NCI-H1417 (cell line): Measurements from ENCODE around the gene OR52N2.
A peak's percentile ranks its signal among the peaks of the same experiment; 100 is the strongest.

ENCODE experiments used
- DNase-seq, 3 experiments: peaks; one replicate each; lab custom pipeline; 2025; lab: John Stamatoyannopoulos, UW

The OR52N2 gene

DNA sequence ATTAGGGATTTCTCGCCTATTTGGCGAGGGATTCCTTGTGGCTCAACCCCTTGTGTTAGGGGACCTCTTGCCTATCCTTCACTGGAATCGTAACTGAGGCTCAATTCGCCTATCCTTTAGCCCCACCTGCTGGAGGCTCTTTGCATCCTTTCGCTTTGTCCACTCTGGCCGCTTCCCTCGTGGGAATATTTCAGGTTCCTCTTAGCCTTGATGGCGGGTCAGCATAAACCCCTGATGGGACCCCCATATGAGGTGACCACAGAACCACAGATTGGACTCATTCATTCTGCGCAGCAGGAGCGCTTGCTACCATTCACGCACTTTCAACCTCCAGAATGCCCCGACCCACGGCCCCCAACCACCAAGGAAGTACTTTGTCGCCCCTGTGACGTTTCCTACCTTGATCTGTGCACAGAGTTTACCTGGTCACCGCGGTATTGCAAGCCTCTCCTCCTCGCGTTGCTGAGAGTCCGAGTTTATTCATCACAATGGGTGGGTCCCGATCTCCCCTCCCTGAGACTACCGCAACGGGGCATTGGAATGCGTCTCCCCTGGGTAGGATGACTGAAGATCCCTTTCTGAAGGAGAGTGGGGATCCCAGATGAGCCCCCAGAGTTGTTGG, at the start of gene OR52N2:
TSS of gene OR52N2 (plus strand) at position 425 of the 622 bp plus-strand sequence. CDS start 11,412 bp downstream, outside the sequence.
- DNase-seq: peak; percentile 29 to 65 (median 38)

GRCh38 chr11:5767056-5767455, 41.7 kb upstream of the OR52N2 start:
- DNase-seq: no peak

- no peak for DNase-seq
These were observed 25.5 kb upstream of the OR52N2 start, which contains the start of gene OR52N5 for GRCh38 chr11:5783255-5783654. Gene OR52N5 (minus strand): TSS chr11:5783355. CDS start chr11:5778634, 4,721 bp downstream.

DNA sequence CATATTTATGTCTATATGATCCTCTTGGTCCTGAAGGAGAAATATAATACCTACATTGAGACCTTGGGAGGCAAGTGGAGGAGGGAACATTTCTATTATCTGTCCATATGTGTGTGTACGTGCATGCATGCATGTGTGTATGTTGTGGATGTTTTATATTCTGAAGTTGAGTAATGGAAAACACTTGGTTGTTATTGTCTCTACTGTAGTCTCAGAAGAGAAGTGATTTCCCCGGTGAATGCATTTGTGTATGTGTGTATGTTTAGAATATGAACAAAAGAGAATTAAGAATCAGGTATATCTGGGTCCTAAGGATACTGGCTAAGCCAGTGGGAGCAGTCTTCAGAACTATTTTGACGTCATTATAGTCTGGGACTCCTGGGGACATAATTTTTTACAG, 17.6 kb upstream of the OR52N2 start, which contains the start of gene OR52N1:
TSS of gene OR52N1 (minus strand) at position 101 of the 400 bp plus-strand sequence. CDS start 2,449 bp downstream, outside the sequence.
- no peak for DNase-seq

- DNase-seq: no peak
These were observed 12.2 kb upstream of the OR52N2 start for GRCh38 chr11:5796541-5796940.

DNA sequence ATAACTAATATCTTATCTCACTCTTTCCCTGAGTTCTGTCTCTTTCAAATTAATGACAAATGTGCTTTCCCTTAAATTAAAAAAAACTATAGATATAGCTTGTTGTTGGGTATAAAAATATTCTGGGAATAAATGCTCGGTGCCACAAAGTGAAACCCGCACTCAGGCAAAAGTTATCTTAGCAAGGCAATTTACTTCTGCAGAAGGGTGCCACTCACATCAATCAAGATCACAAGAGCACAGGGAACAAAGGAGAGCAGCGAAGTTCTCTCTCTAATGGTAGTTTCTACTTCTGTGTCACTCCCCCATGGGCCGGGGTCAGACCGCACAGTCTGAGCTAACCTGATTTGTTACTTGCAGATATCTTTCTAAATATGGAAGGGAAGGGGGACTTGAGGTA, 4.7 kb upstream of the OR52N2 start:
- no peak for DNase-seq

- no peak for DNase-seq
These were observed 1.1 kb upstream of the OR52N2 start for GRCh38 chr11:5807580-5807979.

DNA sequence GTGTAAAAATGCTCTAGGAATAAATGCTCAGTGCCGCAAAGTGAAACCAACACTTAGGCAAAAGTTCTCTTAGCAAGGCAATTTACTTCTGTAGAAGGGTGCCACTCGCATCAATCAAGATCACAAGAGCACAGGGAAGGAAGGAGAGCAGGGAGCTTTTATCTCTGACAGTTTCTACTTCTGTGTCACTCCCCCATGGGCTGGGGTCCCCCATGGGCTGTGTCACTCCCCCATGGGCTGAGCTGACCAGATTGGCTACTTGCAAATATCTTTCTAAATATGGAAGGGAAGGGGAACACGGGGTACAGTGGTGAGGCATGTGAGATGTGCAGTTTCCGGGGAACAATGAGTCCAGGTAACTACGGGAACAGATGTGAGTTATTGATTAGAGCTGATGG, 397 bp downstream of the OR52N2 start:
- no peak for DNase-seq

DNA sequence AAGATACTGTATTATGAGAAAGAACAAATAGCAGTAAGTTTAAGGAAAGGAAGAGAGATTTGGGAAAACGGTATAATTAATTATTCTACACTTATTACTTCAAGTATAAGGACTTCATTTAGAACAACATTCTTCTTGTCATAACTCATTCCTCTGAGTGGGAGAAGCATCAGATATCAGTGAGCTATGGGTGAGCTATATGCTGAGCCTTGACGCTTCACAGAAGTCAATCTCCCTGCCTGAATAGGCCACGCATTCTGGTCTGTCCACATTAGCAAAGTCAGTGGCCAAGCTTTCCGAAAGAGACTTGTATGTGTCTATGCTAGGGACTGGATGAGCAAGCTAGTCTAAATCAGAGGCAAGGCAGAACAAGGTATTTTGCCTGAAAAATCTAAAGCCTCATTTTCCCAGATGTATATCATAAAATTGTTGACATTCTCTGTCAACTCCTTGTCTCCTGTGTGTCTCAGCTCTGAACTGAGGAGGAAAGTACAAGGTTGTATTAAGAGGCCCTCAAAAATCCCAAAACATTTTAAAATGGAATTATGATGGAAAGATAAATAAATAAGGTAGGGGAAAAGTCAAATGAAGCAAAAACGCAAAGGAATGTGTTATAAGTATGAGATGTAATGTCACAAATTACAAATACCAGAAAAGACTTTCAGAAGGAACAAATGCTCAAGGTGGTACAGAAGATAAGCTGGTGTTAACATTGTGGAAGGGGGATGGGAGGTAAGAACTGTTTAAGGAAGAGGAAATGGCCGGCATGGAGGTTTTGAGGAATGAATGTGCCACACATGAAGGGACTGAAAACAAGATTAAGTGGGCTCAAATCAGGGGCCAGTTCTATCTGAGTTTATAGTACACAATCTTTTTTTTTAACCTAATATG, 1.4 kb downstream of the OR52N2 start:
- no peak for DNase-seq

- DNase-seq: no peak
These were observed 6.8 kb downstream of the OR52N2 start for GRCh38 chr11:5815534-5815933.

DNA sequence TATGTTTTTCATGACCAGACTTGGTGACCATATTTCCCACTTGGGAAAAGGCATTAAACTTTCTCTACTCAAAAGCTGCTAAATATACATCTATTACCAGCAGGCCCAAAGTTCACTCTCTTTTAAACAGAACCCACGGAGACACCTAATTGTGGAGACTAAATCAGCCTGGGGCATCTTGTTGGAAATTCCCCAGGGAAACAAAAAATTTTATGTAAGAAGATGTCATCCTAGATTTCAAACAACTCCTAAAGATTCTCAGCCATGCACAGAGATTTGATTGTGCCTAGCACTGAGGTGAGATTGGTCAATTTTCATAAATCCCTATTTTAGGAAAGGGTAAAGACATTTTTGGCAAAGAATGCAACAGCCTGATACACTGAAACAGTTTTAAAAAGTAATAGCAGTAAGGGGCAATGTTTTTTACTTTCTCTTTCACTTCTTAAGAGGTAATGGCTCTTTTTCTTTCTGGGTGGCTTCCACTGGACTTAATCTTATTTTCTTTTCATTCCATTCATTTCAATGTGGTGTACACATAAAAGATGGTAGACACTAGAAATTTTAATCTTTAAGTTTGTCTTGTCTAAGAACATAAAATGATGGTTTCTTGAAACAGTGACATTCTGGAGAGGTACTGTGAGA, 9.6 kb downstream of the OR52N2 start:
- no peak for DNase-seq

- no peak for DNase-seq
These were observed 22.6 kb downstream of the OR52N2 start for GRCh38 chr11:5831196-5831829.

DNA sequence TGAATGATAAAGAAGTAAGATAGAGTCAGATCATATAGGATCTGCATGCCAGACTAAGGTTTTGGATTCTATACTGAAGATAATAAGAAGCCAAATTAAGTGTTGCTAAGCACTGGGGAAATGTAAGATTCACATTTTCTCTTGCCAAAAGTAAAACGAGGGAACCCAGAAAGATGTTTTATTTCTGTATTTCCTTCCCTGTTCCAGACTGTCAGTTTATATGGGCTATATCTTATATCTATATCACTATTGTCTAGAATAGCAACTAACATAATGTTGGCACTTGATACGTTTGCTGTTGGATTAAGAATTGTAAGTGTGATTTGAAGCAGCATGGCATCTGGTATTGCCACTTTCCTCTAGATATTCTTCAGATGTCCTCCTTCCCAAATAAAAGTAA, 24.7 kb downstream of the OR52N2 start:
- no peak for DNase-seq

DNA sequence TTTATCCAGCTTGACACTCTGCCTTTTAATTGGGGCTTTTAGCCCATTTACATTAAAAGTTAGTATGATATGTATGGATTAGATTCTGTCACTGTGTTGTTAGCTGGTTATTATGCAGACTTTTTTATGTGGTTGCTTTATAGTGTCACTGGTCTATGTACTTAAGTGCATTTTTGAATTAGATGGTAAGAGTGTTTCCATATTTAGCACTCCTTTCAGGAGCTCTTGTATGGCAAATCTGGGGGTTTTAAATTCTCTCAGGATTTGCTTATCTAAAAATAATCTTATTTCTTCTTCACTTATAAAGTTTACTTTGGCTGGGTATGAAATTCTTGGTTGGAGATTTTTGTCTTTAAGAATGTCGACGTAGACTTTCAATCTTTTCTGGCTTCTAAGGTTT, 29.0 kb downstream of the OR52N2 start:
- no peak for DNase-seq

GRCh38 chr11:5841797-5842196, 33.1 kb downstream of the OR52N2 start, which contains the start of gene OR52E6:
Gene OR52E6 (minus strand): TSS chr11:5841897. CDS start chr11:5841897, 0 bp downstream.
- DNase-seq: no peak

DNA sequence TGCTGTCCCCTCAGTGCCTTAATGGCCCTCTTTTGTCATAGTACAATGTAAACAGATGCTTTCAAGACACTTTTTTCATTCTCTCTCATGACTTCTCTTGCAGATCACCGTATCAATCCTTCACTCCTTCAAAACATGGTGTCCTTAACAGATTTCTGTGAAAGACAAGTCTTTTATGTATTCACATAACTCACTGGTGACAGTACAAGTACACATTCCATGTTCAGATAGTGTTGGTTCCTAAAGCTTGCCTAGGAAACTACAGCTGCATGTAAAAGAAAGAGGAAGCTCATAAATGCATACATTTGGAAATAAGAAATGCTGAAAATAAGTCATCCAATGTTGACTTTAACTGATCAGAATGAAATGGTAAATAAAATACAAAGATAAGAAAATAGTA, 38.0 kb downstream of the OR52N2 start:
- no peak for DNase-seq

GRCh38 chr11:5847711-5848110, 39.0 kb downstream of the OR52N2 start:
- DNase-seq: no peak

DNA sequence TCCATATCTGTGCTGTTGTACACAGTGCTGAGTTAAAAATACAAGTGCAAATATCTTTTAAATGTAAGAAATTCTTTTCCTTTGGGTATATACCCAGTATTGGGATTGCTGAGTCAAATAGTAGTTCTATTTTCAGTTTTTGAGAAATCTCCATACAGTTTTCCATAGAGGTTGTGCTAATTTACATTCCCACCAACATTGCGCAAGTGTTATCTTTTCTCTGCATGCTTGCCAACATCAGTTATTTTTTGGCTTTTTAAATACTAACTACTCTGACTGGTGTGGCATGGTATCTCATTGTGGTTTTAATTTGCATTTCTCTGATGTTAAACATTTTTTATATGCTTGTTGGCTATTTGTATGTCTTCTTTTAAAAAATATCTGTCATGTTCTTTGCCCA, 42.3 kb downstream of the OR52N2 start:
- no peak for DNase-seq

- DNase-seq: no peak
These were observed 48.9 kb downstream of the OR52N2 start, which contains the start of gene OR52E8 for GRCh38 chr11:5857590-5857989. Gene OR52E8 (minus strand): TSS chr11:5857690. CDS start chr11:5857690, 0 bp downstream.

- DNase-seq: no peak
These were observed 57.1 kb downstream of the OR52N2 start for GRCh38 chr11:5865826-5866225.
